Prostate gland (tissue), 2 donors: ENCODE results near the gene SSH2.

Source experiments
- CTCF ChIP-seq, 4 experiments: fragments of 200-600 bp in 2 of 4; fragments of 450-650 bp in 2 of 4; sonication (generic) in 2 of 4; IDR thresholded peaks; 1 replicate in 3 of 4; 2 replicates in 1 of 4; pipeline ENCODE4 v1.5.1; 2016 to 2019; ENCODE audit warnings: antibody characterized with exemption in 4 of 4, mild to moderate bottlenecking in 2 of 4, moderate library complexity in 2 of 4
- POLR2A ChIP-seq: fragments of 450-650 bp; IDR thresholded peaks from one replicate; pipeline ENCODE4 v1.6.1; 2016; ENCODE audit warnings: antibody characterized with exemption, mild to moderate bottlenecking

GRCh38 chr17:29791336-29792080 is 138.5 kb downstream of the SSH2 start:
- TF ChIP-seq CTCF (IDR thresholded peaks at IDR 0.05) (no peak), POLR2A (no peak)
